Epithelial cell of esophagus (primary cell): ENCODE data around the gene PTPRH.

ENCODE experiments used
- DNase-seq: peaks from one replicate; pipeline ENCODE4 v3.0.0; 2010; ENCODE audit warnings: low read depth
- H3K4me3 ChIP-seq: 2 replicates; pipeline ENCODE4 v1.5.1; 2011; ENCODE audit warnings: mild to moderate bottlenecking, low read length, control low read depth
- TF ChIP-seq, protein P1 (sequence below): IDR thresholded peaks from 2 replicates; pipeline ENCODE4 v1.5.1; 2011; ENCODE audit warnings: low read depth, mild to moderate bottlenecking, low read length, control low read depth, inconsistent platforms; ENCODE audit not compliant: insufficient read depth; ENCODE audit errors: missing control alignments

The PTPRH gene

DNA sequence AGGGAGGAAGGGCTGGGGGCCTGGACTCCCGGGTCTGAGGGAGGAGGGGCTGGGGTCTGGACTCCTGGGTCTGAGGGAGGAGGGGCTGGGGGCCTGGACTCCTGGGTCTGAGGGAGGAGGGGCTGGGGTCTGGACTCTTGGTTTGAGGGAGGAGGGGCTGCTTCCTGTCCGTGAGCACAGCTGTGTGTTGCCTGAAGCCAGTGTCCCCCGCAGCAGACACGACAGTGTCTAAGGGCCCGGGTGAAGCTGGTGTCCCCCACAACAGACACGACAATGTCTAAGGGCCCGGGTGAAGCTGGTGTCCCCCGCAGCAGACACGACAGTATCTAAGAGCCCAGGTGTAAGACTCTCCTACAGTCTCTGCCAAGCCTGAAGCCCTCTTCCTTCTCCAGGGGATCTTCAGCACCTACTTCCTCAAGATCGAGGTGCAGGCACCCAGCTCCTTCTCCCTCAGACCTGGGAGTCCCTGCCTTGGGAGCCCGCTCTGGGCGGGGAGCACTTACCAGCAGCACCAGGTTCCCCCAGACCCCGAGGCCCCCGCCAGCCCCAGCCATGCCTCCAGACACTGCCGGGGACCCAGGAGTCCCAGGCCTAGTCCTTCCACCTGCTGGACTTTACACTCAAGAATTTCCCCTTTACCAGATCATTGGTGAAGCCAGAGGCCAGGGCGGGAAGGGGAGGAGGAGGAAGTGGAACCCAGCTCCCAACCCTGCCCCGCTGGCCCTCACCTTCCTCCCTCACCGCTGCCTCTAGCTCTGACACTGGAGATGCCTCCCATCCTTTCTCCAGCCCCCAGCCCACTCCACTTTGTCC is at the start of gene PTPRH:
TSS of gene PTPRH (minus strand) at position 622 of the 813 bp plus-strand sequence. CDS start at position 554, 68 bp downstream.
- no peak within 1 kb of the TSS for H3K4me3 ChIP-seq
- TF ChIP-seq, protein P1, sequence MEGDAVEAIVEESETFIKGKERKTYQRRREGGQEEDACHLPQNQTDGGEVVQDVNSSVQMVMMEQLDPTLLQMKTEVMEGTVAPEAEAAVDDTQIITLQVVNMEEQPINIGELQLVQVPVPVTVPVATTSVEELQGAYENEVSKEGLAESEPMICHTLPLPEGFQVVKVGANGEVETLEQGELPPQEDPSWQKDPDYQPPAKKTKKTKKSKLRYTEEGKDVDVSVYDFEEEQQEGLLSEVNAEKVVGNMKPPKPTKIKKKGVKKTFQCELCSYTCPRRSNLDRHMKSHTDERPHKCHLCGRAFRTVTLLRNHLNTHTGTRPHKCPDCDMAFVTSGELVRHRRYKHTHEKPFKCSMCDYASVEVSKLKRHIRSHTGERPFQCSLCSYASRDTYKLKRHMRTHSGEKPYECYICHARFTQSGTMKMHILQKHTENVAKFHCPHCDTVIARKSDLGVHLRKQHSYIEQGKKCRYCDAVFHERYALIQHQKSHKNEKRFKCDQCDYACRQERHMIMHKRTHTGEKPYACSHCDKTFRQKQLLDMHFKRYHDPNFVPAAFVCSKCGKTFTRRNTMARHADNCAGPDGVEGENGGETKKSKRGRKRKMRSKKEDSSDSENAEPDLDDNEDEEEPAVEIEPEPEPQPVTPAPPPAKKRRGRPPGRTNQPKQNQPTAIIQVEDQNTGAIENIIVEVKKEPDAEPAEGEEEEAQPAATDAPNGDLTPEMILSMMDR: no peak
- DNase-seq: no peak

GRCh38 chr19:55258476-55258827 is 49.2 kb upstream of the PTPRH start:
- peak; percentile 4 for DNase-seq
- peak overlapping the region; percentile 72 for H3K4me3 ChIP-seq
- TF ChIP-seq, protein P1: no peak

- H3K4me3 ChIP-seq: peak overlapping the region; percentile 72
- DNase-seq: peak; percentile 49
- TF ChIP-seq, protein P1: no peak
These were observed 48.4 kb upstream of the PTPRH start for GRCh38 chr19:55257461-55258420.

DNA sequence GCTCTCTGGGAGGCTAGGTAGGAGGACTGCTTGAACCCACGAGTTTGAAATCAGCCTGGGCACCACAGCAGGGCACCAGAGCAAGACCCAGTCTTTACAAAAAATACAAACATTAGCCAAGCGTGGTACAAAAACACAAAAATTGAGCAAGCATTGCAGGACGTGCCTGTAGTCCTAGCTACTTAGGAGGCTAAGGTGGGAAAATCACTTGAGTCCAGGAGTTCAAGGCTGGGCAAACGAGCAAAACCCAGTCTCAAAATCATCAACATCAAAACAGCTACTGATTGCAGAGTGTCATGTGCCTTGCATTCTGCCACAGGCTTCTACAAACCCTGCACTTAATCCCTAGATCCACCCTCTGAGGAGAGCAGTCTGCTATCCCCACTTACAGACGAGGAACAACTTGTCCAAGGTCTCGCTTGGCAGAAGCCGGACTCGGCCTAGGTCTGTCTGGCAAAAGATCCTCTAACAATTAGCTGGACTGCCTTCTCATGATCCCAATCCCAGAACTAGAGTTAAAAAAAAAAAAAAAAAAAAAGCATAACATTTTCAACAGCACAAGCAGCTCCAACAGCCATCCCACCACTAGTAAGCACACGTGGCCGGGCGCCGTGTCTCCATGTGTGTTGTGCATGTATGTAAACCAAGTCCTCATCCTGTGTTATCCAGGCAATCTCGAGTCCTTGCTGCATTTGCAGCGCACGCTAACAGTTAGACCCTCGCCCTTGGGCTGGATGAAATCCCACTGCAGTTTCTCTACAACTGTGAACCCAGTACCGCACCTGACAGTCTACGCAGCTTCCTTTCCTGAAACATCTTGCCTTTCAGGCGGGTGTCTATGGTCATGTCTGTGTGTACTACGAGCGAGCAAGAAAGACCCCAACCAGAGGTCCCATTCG is 47.5 kb upstream of the PTPRH start:
- peak overlapping the region; percentile 72 for H3K4me3 ChIP-seq
- TF ChIP-seq, protein P1: no peak
- DNase-seq: peak; percentile 5

DNA sequence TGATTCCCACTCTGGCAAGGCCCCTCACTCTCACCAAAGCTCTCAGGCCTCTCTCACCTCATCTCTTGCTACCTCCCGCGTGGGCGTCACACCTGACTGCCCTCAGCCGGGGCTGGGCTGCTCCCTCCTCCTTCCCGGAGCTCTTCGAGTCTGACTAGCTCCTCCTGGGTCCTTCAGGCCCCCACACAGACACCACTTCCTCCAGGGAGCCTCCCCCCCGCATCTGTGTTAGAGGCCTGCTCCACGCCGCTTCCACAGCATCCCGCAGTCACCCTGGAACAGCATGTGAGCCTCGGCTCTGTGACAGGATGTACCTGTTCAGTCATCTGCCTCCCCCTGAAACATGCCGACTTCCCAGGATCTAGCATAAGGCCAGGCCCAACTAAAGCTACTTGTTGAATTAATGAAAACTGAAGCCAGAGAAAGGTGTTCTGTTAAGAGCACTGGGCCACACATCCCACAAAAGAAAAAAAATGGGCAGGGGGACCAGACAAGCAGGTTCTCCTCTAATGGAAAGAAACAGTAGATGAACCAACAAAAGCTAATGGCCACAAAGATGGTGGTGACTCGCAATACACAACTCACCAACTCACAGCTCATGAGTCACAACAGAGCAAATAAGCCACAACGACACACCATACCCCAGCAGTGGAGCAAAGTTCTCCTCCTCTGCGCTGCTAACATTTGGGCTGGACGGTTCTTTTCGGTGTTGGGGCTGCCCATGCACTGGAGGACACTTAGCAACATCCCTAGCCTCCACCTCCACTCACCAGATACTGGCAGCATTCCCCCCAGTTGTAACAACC is 46.5 kb upstream of the PTPRH start:
- TF ChIP-seq, protein P1: no peak
- H3K4me3 ChIP-seq: peak overlapping the region; percentile 8
- peak; percentile 57 for DNase-seq
